Rectal smooth muscle tissue (tissue), 1 donor: ENCODE measurements around the gene CCL26.

Experiments used
- H3K27ac ChIP-seq: one replicate; pipeline ENCODE4 v1.7.0; 2013; ENCODE audit warnings: low read depth, low read length, inconsistent platforms
- H3K27me3 ChIP-seq: one replicate; pipeline ENCODE4 v1.7.0; 2013; ENCODE audit warnings: low read length; ENCODE audit not compliant: control insufficient read depth, insufficient read depth
- H3K36me3 ChIP-seq: one replicate; pipeline ENCODE4 v1.7.0; 2013; ENCODE audit warnings: low read length; ENCODE audit not compliant: control insufficient read depth, insufficient read depth
- H3K4me1 ChIP-seq: one replicate; pipeline ENCODE4 v1.7.0; 2013; ENCODE audit warnings: low read length; ENCODE audit not compliant: control insufficient read depth, insufficient read depth
- H3K4me3 ChIP-seq: one replicate; pipeline ENCODE4 v1.7.0; 2013; ENCODE audit warnings: low read length
- H3K9ac ChIP-seq: one replicate; pipeline ENCODE4 v1.7.0; 2013; ENCODE audit warnings: low read length

Gene CCL26, protein sequence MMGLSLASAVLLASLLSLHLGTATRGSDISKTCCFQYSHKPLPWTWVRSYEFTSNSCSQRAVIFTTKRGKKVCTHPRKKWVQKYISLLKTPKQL

GRCh38 chr7:75772081-75773077 lies at the start of gene CCL26:
Gene CCL26 (minus strand): TSS chr7:75772211. CDS start chr7:75772176, 35 bp downstream.
- Histone ChIP-seq H3K4me3 (no peak within 1 kb of the TSS), H3K9ac (no peak within 1 kb of the TSS), H3K27ac (no peak within 1 kb of the TSS)

DNA sequence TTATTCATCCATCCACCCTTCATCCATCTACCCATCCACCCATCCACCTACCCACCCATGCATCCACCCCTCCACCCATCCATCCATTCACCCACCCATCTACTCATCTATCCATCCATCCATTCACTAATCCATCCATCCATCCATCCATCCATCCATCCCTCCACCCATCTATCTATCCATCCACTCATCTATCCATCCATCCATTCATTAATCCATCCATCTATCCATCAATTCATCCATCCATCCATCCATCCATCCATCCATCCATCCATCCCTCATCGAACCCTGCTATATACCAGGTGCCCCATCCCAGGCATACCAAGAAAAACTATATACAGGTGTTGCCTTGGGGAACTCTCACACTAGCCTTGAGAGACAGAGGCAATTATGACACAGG lies 48.7 kb upstream of the CCL26 start:
- H3K4me1 ChIP-seq: no peaks in the 10 kb centered on the region
- no peak overlapping the region for H3K9ac ChIP-seq
- H3K27me3 ChIP-seq: no peaks in the 10 kb centered on the region
- no peaks in the 10 kb centered on the region for H3K36me3 ChIP-seq
- H3K27ac ChIP-seq: no peak overlapping the region
- no peak overlapping the region for H3K4me3 ChIP-seq

More at GRCh38 chr7:75772081-75773077, at the start of gene CCL26:
- no peaks in the 10 kb centered on the region for H3K27me3 ChIP-seq
- H3K4me1 ChIP-seq: no peaks in the 10 kb centered on the region
- no peaks in the 10 kb centered on the region for H3K36me3 ChIP-seq

DNA sequence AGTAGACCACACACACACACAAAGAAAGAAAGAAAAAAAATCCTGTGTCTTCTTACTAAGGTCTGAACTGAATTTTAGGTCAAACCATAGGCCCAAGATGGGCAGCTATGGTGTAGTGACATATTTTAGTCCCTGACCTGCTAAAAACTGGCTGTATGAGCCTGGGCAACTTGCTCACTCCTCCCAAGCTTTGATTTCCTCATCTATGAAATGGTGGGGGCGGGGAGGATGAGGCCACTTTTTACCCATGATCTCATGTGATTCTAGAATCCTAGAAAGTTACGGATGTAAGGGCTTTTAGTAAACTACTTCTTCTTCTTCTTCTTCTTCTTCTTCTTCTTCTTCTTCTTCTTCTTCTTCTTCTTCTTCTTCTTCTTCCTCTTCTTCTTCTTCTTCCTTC lies 47.7 kb upstream of the CCL26 start:
- Histone ChIP-seq H3K36me3 (no peaks in the 10 kb centered on the region), H3K27ac (no peak overlapping the region), H3K4me1 (no peaks in the 10 kb centered on the region), H3K27me3 (no peaks in the 10 kb centered on the region), H3K4me3 (no peak overlapping the region), H3K9ac (no peak overlapping the region)

GRCh38 chr7:75818472-75818871 lies 46.5 kb upstream of the CCL26 start:
- H3K9ac ChIP-seq: no peak overlapping the region
- H3K27me3 ChIP-seq: no peaks in the 10 kb centered on the region
- H3K4me3 ChIP-seq: no peak overlapping the region
- no peak overlapping the region for H3K27ac ChIP-seq
- no peaks in the 10 kb centered on the region for H3K36me3 ChIP-seq
- H3K4me1 ChIP-seq: no peaks in the 10 kb centered on the region

- H3K9ac ChIP-seq: no peak overlapping the region
- H3K27ac ChIP-seq: no peak overlapping the region
- no peaks in the 10 kb centered on the region for H3K36me3 ChIP-seq
- no peaks in the 10 kb centered on the region for H3K27me3 ChIP-seq
- H3K4me1 ChIP-seq: no peaks in the 10 kb centered on the region
- no peak overlapping the region for H3K4me3 ChIP-seq
Measured at GRCh38 chr7:75817116-75817515, 45.1 kb upstream of the CCL26 start.

DNA sequence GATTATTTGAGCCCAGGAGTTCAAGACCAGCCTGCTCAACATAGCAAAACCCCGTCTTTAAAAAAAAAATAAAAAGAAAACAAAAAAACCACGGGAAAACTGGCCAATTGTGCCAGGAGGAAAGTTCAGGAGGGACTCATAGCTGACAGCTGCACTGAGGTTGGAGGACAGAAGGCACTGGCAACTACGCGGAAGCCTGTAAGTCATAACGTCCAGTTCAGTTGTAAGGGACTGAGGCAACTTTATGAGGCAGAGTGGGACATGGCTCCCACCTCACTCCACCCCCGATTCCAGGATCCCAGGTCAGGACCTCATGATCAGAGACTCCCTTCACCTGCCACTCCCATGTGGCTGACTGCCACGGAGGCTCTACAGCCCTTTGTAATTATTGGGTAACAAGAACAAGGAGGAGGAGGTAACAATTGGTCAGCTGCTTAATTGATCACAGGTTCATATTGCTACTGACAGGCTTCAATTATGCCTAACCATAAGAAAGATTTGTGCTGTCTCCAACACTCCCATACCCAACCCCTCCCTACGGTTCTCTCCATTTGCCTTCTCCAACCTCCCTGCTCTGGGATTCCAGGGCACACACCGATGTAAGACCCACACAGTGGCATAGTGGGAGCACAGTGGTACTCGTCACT lies 43.5 kb upstream of the CCL26 start:
- H3K4me1 ChIP-seq: no peaks in the 10 kb centered on the region
- H3K27ac ChIP-seq: no peak overlapping the region
- no peaks in the 10 kb centered on the region for H3K36me3 ChIP-seq
- H3K9ac ChIP-seq: no peak overlapping the region
- no peak overlapping the region for H3K4me3 ChIP-seq
- H3K27me3 ChIP-seq: no peaks in the 10 kb centered on the region

DNA sequence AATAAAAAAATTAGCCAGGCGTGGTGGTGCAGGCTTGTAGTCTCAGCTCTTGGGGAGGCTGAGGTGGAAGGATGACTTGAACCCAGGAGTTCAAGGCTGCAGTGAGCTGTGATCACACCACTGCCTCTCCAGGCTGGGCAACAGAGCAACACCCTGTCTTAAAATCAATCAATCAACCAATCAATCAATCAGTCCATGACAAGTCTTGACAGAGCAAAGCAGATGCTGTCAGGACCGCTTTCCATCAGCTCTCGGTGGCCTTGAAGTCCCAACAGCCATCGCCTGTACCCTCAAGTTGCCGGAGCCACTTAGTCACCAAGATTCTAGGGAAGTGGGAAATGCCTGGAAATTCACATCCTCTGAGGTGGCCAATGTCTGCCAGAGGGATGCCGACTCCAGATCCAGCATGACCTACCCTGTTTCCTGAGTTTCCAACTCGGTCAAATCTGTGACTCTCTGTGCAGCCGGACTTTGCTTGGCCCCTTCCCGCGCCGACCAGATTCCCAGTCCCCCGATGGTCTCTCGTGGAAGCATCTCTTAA lies 42.5 kb upstream of the CCL26 start:
- H3K36me3 ChIP-seq: no peaks in the 10 kb centered on the region
- H3K4me1 ChIP-seq: no peaks in the 10 kb centered on the region
- no peaks in the 10 kb centered on the region for H3K27me3 ChIP-seq
- H3K9ac ChIP-seq: no peak overlapping the region
- no peak overlapping the region for H3K4me3 ChIP-seq
- H3K27ac ChIP-seq: no peak overlapping the region

- Histone ChIP-seq H3K27ac (no peak within 1 kb of the TSS), H3K36me3 (no peaks in the 10 kb centered on the region), H3K9ac (no peak within 1 kb of the TSS), H3K4me3 (no peak within 1 kb of the TSS), H3K4me1 (no peaks in the 10 kb centered on the region), H3K27me3 (no peaks in the 10 kb centered on the region)
Measured at GRCh38 chr7:75813781-75814236, 41.8 kb upstream of the CCL26 start, which contains the start of gene CCL24. Gene CCL24 (minus strand): TSS chr7:75813806. CDS start chr7:75813715, 91 bp downstream.

GRCh38 chr7:75813084-75813483 lies 41.1 kb upstream of the CCL26 start:
- Histone ChIP-seq H3K9ac (no peak overlapping the region), H3K36me3 (no peaks in the 10 kb centered on the region), H3K27ac (no peak overlapping the region), H3K4me1 (no peaks in the 10 kb centered on the region), H3K27me3 (no peaks in the 10 kb centered on the region), H3K4me3 (no peak overlapping the region)

DNA sequence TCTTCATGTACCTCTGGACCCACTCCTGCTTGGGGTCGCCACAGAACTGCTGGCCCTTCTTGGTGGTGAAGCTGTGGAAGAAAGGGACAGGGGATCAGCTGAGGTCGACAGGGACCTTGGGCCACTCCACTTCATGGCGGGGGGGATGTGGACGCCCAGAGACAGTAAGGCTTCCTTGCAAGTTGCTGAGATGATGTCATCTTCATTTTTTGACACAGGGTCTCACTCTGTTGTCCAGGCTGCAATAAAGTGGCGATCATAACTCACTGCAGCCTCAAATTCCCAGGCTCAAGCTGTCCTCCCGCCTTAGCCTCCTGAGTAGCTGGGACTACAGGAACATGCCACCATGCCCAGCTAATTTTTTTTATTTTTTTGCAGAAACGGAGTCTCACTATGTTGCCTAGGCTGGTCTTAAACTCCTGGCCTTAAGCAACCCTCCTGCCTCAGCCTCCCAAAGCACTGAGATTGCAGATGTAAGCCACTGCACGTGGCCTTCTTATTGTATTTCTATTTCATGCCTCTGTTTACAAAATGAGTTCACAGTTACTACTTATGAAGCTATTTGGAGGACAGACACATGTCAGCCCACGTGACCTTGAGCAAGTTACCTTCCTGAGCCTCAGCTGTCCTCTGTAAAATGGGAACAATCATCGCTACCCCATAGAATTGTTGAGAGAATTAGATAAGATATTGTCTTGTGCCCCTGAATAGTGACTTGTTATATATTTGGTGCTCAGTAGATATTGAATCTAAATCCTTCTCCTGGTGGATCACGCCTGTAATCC lies 40.1 kb upstream of the CCL26 start:
- no peak overlapping the region for H3K27ac ChIP-seq
- no peak overlapping the region for H3K9ac ChIP-seq
- no peak overlapping the region for H3K4me3 ChIP-seq
- H3K4me1 ChIP-seq: no peaks in the 10 kb centered on the region
- H3K36me3 ChIP-seq: no peaks in the 10 kb centered on the region
- H3K27me3 ChIP-seq: no peaks in the 10 kb centered on the region

DNA sequence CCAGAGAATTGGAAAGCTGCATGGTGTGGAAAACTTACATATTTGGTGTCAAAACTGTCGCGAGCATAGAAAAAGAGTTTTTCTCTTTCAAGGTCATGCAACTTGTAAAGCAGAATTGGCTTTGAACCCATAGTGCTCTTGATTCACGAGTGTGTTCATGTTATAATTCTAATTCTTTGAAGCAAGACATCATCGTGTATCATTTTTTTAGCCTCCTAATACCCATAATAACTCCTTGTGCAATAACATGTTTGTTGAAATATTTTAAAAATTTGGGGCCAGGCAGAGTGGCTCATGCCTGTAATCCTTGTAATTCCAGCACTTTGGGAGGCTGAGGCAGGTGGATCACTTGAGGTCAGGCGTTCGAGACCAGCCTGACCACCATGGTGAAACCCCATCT lies 37.4 kb upstream of the CCL26 start:
- no peak overlapping the region for H3K9ac ChIP-seq
- no peaks in the 10 kb centered on the region for H3K36me3 ChIP-seq
- H3K4me3 ChIP-seq: no peak overlapping the region
- H3K27me3 ChIP-seq: no peaks in the 10 kb centered on the region
- H3K27ac ChIP-seq: no peak overlapping the region
- no peaks in the 10 kb centered on the region for H3K4me1 ChIP-seq

- no peak overlapping the region for H3K27ac ChIP-seq
- H3K4me1 ChIP-seq: no peaks in the 10 kb centered on the region
- no peak overlapping the region for H3K4me3 ChIP-seq
- no peaks in the 10 kb centered on the region for H3K36me3 ChIP-seq
- no peaks in the 10 kb centered on the region for H3K27me3 ChIP-seq
- H3K9ac ChIP-seq: no peak overlapping the region
Measured at GRCh38 chr7:75808106-75808505, 36.1 kb upstream of the CCL26 start.
